Measurements from ENCODE around the gene HOXD11.
A peak's percentile ranks its signal among the peaks of the same experiment; 100 is the strongest.

GRCh38 chr2:176102309-176102866, 4.7 kb upstream of the HOXD11 start:
- peak; percentile 74 for TF ChIP-seq EZH2 (IDR thresholded peaks at IDR 0.05; ENCODE audit: low read depth, unreplicated experiment)
- no peak for TF ChIP-seq POLR2AphosphoS5 (IDR thresholded peaks at IDR 0.05; ENCODE audit: low read depth)
- no peak for TF ChIP-seq CTCF (conservative IDR thresholded peaks at IDR 0.05; ENCODE audit: low read depth in 2 of 2)
- no peak for TF ChIP-seq REST (IDR thresholded peaks at IDR 0.05; ENCODE audit: unreplicated experiment)
